22Rv1 (cell line): ENCODE measurements around the gene TENM4.

Experiments used
- H3K27ac ChIP-seq: fragments of 450-650 bp; 2 replicates; pipeline ENCODE4 v1.5.1; 2017
- CTCF ChIP-seq: fragments of 450-650 bp; IDR thresholded peaks from 2 replicates; pipeline ENCODE4 v1.5.1; 2017; ENCODE audit warnings: mild to moderate bottlenecking
- ZFX ChIP-seq: fragments of 450-650 bp; IDR thresholded peaks from 2 replicates; pipeline ENCODE4 v1.6.1; 2017; ENCODE audit warnings: antibody characterized with exemption, borderline replicate concordance

TENM4 gene

GRCh38 chr11:78660471-78660870, 780.4 kb downstream of the TENM4 start:
- TF ChIP-seq ZFX (no peak), CTCF (no peak)
- no peak overlapping the region for H3K27ac ChIP-seq

GRCh38 chr11:78659326-78660270, 781.2 kb downstream of the TENM4 start:
- TF ChIP-seq ZFX (no peak), CTCF (no peak)

GRCh38 chr11:78657968-78658839, 782.6 kb downstream of the TENM4 start:
- TF ChIP-seq CTCF (no peak), ZFX (no peak)
- no peak overlapping the region for H3K27ac ChIP-seq

More at GRCh38 chr11:78659326-78660270, 781.2 kb downstream of the TENM4 start:
- no peak overlapping the region for H3K27ac ChIP-seq

- TF ChIP-seq CTCF, result no peak
- no peak for TF ChIP-seq ZFX
- no peak overlapping the region for H3K27ac ChIP-seq
Observed at GRCh38 chr11:78657441-78657840, 783.4 kb downstream of the TENM4 start.

GRCh38 chr11:78656984-78657383, 783.8 kb downstream of the TENM4 start:
- H3K27ac ChIP-seq, result no peak overlapping the region
- TF ChIP-seq ZFX (no peak), CTCF (no peak)

GRCh38 chr11:78656327-78656726, 784.5 kb downstream of the TENM4 start:
- no peak overlapping the region for H3K27ac ChIP-seq
- TF ChIP-seq CTCF (no peak), ZFX (no peak)
